Endodermal cell (in vitro differentiated cells): ENCODE results near the gene KIF26B. TPM values are rescaled to one million over a fixed set of nuclear protein-coding genes. Genes with fewer than 3 reads are reported as not detected.

ENCODE experiments used
- DNase-seq: peaks from one replicate; pipeline ENCODE4 v3.0.0-alpha.2; 2017
- H3K27ac ChIP-seq: 2 replicates; pipeline ENCODE4 v1.5.1; 2013; ENCODE audit warnings: mild to moderate bottlenecking, low read depth, low read length, moderate library complexity
- H3K27me3 ChIP-seq: 2 replicates; pipeline ENCODE4 v1.6.1; 2013; ENCODE audit warnings: mild to moderate bottlenecking, low read length, moderate library complexity; ENCODE audit not compliant: insufficient read depth, control insufficient read depth, poor library complexity, severe bottlenecking
- H3K36me3 ChIP-seq: 2 replicates; pipeline ENCODE4 v1.7.0; 2013; ENCODE audit warnings: mild to moderate bottlenecking, low read length, moderate library complexity; ENCODE audit not compliant: control insufficient read depth, insufficient read depth
- H3K4me1 ChIP-seq: one replicate; pipeline ENCODE4 v1.7.0; 2013; ENCODE audit warnings: low read length; ENCODE audit not compliant: control insufficient read depth, insufficient read depth
- H3K4me3 ChIP-seq: 2 replicates; pipeline ENCODE4 v1.5.1; 2013; ENCODE audit warnings: mild to moderate bottlenecking, low read length, moderate library complexity
- H3K9ac ChIP-seq: 2 replicates; pipeline ENCODE4 v1.6.1; 2013; ENCODE audit warnings: mild to moderate bottlenecking, low read length, moderate library complexity; ENCODE audit not compliant: poor library complexity, severe bottlenecking; ENCODE audit errors: extremely low read depth
- H3K9me3 ChIP-seq: 2 replicates; pipeline ENCODE4 v1.6.1; 2013; ENCODE audit warnings: mild to moderate bottlenecking, low read length, moderate library complexity; ENCODE audit not compliant: control insufficient read depth
- H3K27ac Mint-ChIP-seq: 2 replicates; pipeline ENCODE4 v1.8.0; 2020; ENCODE audit warnings: mixed read lengths
- H3K27me3 Mint-ChIP-seq: 2 replicates; pipeline ENCODE4 v1.8.0; 2021; ENCODE audit warnings: mild to moderate bottlenecking, mixed read lengths; ENCODE audit not compliant: insufficient read depth
- H3K36me3 Mint-ChIP-seq: 2 replicates; pipeline ENCODE4 v1.8.0; 2020; ENCODE audit warnings: low read depth, mixed read lengths
- H3K4me1 Mint-ChIP-seq: 2 replicates; pipeline ENCODE4 v1.8.0; 2020; ENCODE audit warnings: mixed read lengths
- H3K4me3 Mint-ChIP-seq: 2 replicates; pipeline ENCODE4 v1.8.0; 2020; ENCODE audit warnings: mild to moderate bottlenecking, moderate library complexity, mixed read lengths
- H3K9me3 Mint-ChIP-seq: 2 replicates; pipeline ENCODE4 v1.8.0; 2020; ENCODE audit warnings: mild to moderate bottlenecking, mixed read lengths
- CTCF ChIP-seq: fragments of 200-600 bp; sonication (generic); conservative IDR thresholded peaks from 2 replicates; pipeline ENCODE4 v1.5.0; 2021; ENCODE audit warnings: antibody characterized with exemption, mild to moderate bottlenecking
- WGBS, 2 experiments: methylation state at CpG; one replicate each; pipeline versions ENCODE4 v1.1.5 to v1.1.7; 2013; ENCODE audit warnings: missing lambda C conversion rate in 2 of 2, mixed read lengths in 1 of 2; ENCODE audit not compliant: insufficient coverage in 1 of 2, insufficient read length in 1 of 2; 5-methylcytosine and 5-hydroxymethylcytosine counted together
- total RNA-seq, 2 donors: library from RNA; stranded (reverse); fragmentation: NEBNext Ultra II Directional in 1 of 2; extraction: Animal tissue kit (Norgen Biotek cat#: 25700) in 1 of 2; gene quantifications; 2 replicates in 1 of 2; 3 replicates in 1 of 2; pipeline ENCODE4 v1.2.1, GENCODE V29; 2021

The KIF26B gene
- total RNA-seq, 2 donors from 2014 or later: 12.3 to 21.0 TPM

GRCh38 chr1:245572709-245573108 is 417.9 kb downstream of the KIF26B start:
- Mint-ChIP-seq H3K36me3 (peaks cover 3% of the 10 kb centered on the region), H3K4me1 (peaks cover 28% of the 10 kb centered on the region), H3K27me3 (no peaks in the 10 kb centered on the region), H3K9me3 (no peaks in the 10 kb centered on the region), H3K4me3 (no peak overlapping the region), H3K27ac (peak overlapping the region; percentile 70)
- peaks cover 13% of the 10 kb centered on the region for H3K4me1 ChIP-seq
- H3K9me3 ChIP-seq: no peaks in the 10 kb centered on the region
- H3K36me3 ChIP-seq: no peaks in the 10 kb centered on the region
- no peak overlapping the region for H3K4me3 ChIP-seq
- DNase-seq: no peak
- H3K9ac ChIP-seq: no peak overlapping the region
- 95 to 97% methylated on average over 3 to 7 of the region's 7 CpGs for WGBS, 2 experiments
- no peak for TF ChIP-seq CTCF
- no peak overlapping the region for H3K27ac ChIP-seq
- H3K27me3 ChIP-seq: no peaks in the 10 kb centered on the region

DNA sequence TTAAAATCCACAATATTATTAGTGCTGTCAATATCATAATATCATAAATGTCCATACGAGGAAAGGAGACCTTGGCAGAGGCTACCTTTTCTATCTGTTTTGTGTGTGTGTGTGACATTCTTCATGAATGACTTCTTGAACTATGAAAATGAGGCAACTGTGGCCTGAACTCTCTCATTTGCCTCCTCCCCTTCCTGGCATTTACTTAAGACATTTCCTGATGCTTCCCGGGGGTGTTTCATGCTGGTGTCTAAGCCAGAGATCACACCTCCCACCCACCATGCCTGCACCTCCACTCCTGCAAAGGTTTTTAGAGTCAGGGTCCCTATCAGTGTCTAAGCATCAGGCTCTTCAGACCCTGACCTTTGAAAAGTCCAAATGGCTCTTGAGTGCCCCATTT is 420.9 kb downstream of the KIF26B start:
- H3K36me3 Mint-ChIP-seq: peaks cover 3% of the 10 kb centered on the region

DNA sequence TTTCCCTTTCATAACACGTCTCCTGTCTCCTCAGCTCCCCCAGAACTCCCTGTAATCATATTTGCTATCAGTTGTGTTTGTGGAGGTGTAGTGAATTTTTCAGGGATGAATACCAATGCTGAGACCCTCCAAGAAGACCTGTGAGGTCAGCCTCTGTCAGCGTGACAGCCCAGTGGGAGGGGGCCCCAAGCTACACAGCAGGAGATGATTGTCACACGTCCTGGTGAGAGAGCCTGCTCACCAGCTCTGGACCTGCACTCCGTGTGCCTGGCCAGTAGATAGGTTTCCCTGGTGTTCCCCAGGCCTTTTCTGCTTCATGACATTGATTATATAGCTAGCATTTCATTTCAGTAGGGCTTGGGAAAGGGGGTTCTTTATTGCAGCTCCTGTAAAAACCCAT is 421.5 kb downstream of the KIF26B start:
- peaks cover 20% of the 10 kb centered on the region for H3K4me1 Mint-ChIP-seq
- no peak overlapping the region for H3K4me3 Mint-ChIP-seq
- no peak overlapping the region for H3K4me3 ChIP-seq
- no peaks in the 10 kb centered on the region for H3K9me3 ChIP-seq
- peaks cover 13% of the 10 kb centered on the region for H3K4me1 ChIP-seq
- no peaks in the 10 kb centered on the region for H3K9me3 Mint-ChIP-seq
- no peak for DNase-seq
- H3K27me3 Mint-ChIP-seq: peaks cover 4% of the 10 kb centered on the region
- 25 to 54% methylated on average over 2 to 4 of the region's 4 CpGs for WGBS, 2 experiments
- no peak overlapping the region for H3K27ac Mint-ChIP-seq
- TF ChIP-seq CTCF: no peak
- no peaks in the 10 kb centered on the region for H3K36me3 ChIP-seq
- peaks cover 3% of the 10 kb centered on the region for H3K36me3 Mint-ChIP-seq
- no peaks in the 10 kb centered on the region for H3K27me3 ChIP-seq
- H3K9ac ChIP-seq: no peak overlapping the region
- no peak overlapping the region for H3K27ac ChIP-seq

More for the DNA sequence above, 420.9 kb downstream of the KIF26B start:
- Mint-ChIP-seq H3K9me3 (no peaks in the 10 kb centered on the region), H3K27ac (no peak overlapping the region), H3K27me3 (peaks cover 4% of the 10 kb centered on the region), H3K4me3 (no peak overlapping the region), H3K4me1 (peaks cover 26% of the 10 kb centered on the region)
- H3K4me3 ChIP-seq: no peak overlapping the region
- no peaks in the 10 kb centered on the region for H3K9me3 ChIP-seq
- H3K27ac ChIP-seq: no peak overlapping the region
- DNase-seq: no peak
- no peak for TF ChIP-seq CTCF
- H3K4me1 ChIP-seq: peaks cover 13% of the 10 kb centered on the region
- no peaks in the 10 kb centered on the region for H3K36me3 ChIP-seq
- no peak overlapping the region for H3K9ac ChIP-seq
- no peaks in the 10 kb centered on the region for H3K27me3 ChIP-seq
- 80 to 89% methylated on average over 1 to 2 of the region's 2 CpGs for WGBS, 2 experiments
